HG03064 (cell line): ENCODE measurements around the gene ITGAE.

Experiments
- ATAC-seq: cut with Tn5 transposase; IDR thresholded peaks from one replicate; pipeline ENCODE4 v1.9.1; 2021; ENCODE audit warnings: low read depth; ENCODE audit not compliant: unreplicated experiment

The ITGAE gene

DNA sequence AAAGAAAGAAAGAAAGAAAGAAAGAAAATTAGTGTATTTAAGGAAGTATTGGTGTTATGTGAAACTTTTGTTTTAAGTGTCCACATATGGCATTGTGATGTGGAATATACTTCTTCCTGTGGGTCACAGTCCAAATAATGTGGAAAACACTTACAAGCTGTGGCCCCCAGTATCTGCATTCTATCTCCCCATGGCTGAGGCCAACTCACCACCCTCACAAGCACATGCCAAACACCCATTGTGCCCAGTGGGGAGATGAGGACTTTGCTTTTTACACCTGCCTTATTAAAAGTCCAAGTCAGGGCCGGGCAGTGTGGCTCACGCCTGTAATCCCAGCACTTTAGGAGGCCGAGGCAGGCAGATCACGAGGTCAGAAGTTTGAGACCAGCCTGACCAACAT is 101.0 kb downstream of the ITGAE start:
- ATAC-seq: no peak

DNA sequence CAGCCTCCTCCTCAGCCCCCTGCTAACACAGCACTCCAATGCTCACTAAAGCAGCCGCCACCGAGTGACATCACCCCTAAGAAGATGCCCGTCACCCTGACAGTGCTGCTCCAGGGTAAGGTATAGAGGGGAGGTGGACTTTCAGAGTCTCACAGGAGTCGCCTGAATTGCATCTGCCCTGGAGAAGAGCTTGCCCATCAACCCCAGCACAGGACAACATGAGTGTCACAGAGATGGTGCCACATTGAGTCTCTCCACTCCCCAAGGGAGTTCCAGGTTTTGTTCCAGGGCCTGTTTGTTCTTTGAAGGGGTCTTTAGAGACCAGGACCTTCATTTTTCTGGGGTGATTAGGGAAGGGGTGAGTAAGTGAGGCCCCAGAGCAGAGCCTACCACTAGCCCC is 102.8 kb downstream of the ITGAE start:
- ATAC-seq: no peak

DNA sequence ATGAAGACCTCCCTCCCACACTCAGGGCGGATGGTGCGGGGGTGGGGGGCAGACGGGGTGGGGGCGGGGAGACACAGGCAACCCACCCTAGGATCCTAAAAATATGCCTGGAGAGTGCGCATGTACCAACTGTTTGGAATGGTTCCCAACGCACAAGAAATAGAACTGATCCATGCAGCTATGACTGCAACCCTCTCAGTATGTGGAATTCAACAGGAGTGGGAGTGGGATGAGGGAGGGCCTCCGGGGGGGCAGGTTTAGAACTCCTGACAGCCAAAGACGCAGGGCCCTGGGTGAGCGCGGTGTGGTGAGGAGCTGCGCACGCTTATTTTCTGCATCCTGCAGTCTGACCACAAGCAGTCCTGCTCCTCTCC is 103.9 kb downstream of the ITGAE start:
- ATAC-seq: no peak

DNA sequence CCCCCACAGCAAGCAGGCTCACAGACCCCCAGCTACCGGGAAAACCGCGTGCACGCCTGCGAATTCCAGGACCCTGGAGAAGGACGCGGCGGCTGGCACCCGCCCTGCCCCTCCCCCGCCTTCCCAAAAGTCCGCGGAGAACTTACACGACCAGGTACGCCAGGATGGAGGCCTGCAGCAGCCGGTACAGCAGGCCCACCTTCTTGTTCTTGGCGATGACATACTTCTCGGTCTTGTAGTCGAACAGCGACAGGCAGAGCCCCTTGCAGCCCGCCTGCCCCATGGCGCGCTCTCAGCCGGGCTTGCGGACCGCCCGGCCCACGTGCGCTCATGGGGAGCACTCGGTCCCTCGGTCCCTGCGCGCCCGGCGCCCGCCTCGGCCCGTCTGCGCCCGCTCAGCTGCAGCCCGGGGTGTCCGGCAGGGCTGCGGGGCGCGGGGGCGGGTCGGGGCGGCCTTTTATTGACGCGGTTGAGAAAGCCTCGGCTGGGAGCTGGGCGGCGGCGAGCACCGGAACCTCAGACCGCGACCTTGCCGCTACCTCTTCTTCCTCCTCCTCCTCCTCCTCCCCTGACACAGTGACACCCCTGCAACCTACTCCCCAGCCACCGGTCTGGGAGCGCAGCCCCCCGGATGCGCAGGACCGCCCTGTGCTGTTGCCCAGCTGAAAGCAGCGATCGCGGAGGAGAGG is 105.1 kb downstream of the ITGAE start, which contains the start of gene P2RX5:
TSS of gene P2RX5 (minus strand) at position 433 of the 689 bp plus-strand sequence. CDS start at position 283, 150 bp downstream.
- no peak for ATAC-seq

DNA sequence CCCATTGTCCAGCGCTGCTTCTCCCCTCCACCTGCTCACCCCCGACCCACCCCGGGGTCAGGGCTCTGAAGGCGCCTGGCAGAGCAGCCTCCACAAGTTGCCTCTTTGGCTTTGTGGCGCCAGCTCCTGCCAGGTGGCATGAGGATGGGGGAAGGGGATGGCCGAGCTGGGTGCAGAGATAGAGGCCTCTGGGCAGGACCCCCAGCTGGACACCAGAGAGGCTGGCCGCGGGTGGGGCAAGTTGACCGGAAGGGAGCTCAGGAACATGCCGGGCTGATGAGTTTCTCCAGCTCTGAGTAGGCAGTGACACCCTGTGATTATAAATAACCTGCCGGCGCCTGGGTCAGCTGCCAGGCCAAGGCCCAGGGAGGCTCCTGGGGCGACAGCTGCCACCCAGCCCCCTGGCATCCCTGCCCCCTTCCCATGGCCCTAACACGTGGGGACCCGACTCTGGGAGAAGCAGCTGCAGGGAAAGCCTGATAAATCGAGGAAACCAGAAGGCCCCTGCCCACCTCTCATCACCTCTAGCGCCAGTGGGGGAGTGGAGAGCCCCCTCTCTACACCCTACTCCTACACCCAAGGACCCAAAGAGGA is 105.8 kb downstream of the ITGAE start:
- ATAC-seq: no peak

DNA sequence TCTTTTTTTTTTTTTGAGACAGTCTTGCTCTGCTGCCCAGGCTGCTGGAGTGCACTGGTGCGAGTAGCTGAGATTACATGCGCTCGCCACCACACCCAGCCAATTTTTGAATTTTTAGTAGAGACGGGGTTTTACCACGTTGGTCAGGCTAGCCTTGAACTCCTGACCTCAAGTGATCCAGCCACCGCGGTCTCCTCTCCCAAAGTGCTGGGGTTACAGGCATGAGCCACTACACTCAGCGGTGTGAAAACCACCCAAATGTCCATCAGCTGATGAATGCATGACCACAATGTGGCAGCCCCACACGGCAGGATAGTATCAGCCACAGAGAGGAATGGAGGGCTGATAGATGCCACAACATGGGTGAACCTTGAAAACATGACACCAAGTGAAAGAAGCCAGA is 107.2 kb downstream of the ITGAE start:
- no peak for ATAC-seq

DNA sequence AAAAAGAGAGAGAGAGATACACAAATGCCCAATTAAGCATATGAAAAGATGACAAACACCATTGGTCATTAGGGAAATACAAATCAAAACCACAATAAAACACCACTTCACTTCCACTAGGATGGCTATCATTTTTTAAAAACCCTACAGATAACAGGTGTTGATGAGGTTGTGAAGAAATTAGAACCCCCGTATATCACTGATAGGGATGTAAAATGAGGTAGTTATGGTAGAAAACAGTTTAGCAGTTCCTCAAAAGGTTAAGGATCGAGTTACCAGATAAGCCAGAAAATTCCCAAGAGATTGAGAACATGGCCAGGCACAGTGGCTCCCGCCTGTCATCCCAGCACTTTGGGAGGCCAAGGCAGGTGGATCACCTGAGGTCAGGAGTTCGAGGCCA is 107.8 kb downstream of the ITGAE start:
- ATAC-seq: no peak

DNA sequence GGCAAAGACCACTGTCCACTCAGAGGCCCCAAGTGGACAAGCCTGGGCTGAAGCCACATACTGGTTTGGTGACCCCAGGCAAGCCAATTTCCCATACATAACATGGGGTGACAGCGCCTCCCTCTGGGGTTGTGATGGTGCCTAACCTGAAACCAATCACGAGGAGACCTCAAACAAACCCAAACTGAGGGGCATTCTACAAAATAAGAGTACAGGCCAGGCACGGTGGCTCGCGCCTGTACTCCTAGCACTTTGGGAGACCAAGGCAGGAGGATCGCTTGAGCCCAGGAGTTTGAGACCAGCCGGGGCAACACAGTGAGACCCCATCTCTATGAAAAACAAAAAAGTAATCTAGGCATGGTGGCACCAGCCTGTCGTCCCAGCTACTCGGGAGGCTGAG is 108.6 kb downstream of the ITGAE start:
- ATAC-seq: no peak

DNA sequence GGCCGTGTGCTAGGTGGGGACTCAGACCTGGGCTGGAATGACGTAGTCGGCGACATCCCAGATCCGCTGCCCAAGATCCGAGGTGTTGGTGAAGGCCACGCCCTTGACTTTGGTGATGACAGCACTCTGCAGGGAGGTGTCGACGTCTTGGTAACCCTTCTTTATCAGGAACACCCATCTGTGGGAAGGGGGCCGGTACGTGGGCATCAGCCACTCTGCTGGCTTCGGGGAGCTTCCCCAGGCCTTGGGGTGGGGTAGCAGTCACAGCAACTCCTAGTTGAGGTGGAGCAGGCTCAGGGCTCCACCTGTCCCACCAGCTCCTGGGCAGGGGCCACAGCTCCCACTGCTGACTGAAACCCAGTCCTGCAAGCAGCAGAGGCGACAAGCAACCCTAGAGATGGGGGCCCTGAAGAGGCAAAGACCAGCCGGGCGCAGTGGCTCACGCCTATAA is 109.3 kb downstream of the ITGAE start:
- no peak for ATAC-seq

DNA sequence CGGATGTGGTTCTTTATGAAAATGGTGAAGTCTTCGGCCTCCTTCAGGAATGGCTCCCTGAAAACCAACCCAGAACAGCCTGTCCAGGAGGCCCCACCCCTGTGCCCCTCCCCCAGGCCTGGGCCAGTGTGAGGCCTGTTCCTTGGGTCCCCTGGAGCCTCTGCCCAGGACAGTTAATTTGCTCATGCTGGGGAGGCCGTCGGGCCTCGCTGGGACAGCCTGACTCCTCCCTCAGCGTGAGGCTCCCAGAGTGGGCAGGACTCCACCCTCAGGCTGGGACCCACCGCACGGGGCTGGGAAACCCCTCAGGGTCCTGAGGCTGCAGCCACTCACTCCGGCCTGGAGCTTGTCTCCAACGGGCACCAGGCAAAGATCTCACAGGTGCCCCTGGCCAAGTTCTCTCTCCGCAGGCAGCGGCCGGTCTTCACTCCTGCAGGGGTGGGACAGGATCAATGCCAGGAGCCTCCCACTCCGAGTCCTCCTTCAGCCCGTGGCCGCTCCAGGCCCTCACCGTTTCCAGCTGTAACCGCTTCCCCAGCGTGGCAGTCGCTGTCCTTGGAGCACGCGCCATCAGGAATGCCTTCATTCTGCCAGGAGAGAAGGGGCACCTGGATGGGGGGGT is 110.8 kb downstream of the ITGAE start:
- no peak for ATAC-seq

DNA sequence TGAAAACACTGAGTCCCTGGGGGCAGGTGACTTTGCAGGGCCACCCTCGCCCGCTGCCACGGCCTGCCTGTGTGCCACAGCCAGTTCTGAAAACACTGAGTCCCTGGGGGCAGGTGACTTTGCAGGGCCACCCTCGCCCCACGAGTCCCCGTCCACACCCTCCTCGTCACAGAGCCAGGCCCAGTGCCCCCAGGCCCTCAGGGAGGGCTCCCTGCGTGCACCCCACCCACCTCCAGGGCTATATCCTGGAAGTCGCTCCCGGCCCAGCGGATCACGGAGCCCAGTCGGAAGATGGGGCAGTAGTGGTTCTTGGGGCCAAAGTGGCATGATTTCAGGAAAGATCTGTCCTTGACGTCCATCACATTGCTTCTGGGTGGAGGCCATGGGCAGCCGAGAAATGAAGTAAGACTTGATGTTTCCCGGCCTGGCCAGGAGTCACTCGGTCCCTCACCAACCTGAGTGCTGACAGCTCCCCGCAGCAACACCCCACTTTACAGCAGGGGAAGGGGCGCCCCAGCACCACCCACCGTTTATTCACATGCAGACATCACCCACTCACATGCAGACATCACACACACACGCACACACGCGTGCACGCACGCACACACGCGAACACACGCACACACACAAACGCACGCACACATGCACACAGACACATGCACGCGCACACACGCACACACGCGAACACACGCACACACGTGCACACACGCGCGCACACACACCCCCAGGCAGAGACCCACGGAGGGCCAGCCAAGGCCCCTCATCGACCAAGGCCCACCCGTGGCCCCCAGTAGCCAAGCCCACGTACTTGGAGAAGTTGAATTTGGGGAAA is 111.5 kb downstream of the ITGAE start:
- ATAC-seq: no peak

DNA sequence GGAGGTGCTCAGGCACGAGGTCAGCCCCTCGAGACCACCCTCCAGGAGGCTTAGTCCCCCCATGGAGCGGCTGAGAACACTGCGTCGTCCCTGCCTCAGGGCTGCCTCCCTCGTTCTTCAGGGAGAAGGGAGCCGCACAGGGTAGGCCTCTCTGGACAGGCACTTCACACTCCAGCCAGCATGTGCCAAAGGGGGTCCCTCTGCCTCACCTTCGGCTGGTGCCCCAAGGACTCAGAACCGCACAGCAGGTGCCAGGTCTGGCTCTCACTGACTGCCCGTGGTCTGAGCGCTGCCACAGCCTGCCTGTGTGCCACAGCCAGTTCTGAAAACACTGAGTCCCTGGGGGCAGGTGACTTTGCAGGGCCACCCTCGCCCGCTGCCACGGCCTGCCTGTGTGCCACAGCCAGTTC is 112.1 kb downstream of the ITGAE start:
- ATAC-seq: no peak

DNA sequence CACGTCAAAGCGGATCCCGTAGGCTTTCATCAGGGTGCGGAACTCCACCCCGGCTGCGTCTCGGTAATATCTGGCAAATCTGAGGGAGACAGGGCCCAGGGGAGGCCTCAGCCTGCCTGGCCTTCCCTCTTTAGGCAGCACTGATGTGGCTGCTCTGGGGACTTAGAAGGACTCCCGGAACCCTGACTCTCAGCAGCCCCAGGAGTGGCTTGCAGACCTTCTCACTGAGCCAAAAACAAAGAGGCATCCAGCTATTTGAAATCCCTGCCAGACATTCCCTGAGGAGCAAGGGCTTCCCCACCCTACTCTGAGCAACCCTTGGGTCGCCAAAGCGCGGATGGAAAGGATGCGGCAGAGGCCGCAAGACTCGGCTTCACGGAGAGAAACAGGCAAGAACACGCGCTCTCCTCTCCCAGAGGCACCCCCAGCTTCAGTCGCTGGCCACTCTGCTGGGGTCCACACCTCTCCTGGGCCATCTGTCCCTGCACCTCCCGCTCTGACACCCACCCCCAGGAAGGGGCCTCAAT is 112.9 kb downstream of the ITGAE start:
- no peak for ATAC-seq

DNA sequence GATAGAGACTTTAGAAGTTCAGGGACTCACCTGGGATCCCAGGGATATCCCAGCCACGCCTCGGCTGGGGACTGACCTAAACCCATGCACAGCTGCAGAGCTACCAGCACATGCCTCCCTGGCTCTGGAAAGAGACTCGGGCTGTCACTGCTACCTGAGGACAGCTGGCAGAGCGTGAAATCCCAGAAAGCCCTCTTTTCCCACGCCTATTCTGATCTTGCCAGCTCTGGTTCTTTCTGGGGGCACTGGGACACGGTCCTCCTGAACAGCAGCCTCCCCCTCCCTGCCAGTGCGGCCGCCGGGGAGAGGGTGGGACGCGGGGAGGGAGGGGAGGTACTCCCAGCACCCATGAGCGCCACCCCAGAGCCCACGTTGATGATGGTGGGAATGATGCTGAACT is 115.8 kb downstream of the ITGAE start:
- no peak for ATAC-seq

DNA sequence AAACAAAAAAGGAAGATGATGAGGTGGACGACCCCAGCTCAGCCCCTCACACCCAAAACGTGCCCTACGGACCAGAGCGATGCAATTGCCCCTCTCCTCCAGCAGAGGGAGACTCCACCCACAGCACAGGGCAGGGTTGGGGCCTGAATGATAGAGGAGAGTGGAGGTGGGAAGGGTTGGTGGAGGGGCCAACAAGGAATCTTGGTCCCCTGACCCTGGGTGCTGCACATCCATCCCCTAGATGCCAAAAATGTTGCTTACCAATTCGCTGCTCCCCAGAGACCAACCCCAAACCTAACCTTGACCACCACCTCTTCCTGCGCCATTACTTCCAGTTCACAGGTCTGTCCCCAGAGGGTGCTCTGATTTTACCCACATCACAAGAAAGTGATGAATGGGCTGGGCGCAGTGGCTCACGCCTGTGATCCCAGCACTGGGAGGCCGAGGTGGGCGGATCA is 117.9 kb downstream of the ITGAE start:
- no peak for ATAC-seq

DNA sequence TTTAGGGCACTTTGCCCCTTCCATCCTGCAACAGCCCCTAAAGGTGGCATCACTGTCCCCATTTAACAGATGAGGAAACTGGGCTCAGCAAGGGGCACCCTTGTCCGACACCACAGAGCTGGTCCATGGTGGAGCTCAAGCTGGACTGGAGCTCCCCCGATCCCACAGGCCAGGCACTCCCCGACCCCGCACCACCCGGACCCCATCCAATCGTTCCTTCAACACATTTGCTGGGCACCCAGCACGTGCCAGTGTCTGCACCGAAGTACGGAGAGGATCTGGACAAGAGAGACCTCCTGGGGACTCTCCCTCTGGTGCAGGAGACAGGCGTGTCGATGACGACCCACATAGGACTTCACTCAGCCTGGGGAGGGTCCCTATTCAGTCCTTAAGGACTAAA is 119.0 kb downstream of the ITGAE start:
- ATAC-seq: no peak

DNA sequence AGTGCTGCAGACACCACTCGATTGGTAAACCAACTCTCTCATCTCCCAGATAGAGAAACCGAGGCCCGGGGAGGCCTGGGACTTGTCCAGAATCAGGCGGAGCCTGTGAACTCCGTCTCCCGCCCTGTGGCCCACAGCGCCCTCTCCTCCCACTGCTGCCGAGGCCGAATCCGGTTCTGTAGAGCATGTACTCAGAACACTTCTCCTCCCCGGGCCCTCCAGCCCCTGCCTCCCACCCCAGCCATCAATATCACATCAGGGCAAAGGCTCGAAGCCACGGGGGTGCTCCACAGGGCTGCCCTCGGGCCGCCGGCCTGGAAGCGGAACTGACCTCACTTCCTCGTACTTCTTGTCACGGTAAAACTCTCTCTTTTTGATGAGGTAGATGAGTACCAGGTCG is 119.4 kb downstream of the ITGAE start:
- no peak for ATAC-seq

DNA sequence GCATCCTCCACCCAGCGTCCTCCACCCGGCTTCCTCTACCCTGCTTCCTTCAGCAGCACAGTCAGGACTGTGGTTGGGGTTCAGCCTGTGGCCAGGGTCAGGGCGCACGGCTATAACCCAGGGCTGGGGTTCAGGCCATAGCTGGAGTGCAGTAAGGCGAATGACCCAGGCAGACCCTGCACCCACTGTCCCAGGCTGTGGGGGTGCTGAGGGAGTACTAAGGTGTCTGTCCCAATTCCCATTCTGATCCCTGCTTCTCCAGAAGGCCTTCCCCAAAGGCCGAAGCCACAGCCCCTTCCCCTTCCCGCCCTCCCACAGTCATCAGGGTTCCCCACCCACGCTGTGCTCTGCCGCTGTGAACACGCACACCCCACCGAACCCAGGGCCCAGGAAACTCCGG is 119.9 kb downstream of the ITGAE start:
- no peak for ATAC-seq

DNA sequence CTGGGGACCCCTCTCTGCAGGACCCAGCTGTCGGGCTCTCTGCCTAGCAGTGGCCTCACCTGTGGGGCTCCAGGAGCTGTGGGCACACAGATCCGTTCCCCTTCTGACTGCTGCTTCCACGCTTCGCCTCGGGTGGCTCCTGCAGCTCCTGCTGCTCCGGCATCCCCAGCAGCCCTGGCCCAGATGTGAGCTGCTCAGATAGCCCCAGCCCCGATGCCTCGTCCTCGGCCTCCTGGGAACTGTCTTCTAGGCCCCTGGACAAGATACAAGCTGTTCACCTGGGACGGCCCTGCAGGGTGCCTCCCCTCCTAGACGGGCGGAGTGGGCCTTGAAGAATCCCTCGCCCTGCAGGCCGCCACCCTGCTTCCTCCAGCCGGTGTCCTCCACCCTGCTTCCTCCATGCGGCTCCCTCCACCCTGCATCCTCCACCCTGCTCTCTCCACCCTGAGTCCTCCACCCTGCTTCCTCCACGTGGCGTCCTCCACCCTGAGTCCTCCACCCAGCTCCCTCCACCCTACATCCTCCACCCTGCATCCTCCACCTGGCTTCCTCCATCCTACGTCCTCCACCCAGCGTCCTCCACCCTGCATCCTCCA is 121.4 kb downstream of the ITGAE start:
- no peak for ATAC-seq

DNA sequence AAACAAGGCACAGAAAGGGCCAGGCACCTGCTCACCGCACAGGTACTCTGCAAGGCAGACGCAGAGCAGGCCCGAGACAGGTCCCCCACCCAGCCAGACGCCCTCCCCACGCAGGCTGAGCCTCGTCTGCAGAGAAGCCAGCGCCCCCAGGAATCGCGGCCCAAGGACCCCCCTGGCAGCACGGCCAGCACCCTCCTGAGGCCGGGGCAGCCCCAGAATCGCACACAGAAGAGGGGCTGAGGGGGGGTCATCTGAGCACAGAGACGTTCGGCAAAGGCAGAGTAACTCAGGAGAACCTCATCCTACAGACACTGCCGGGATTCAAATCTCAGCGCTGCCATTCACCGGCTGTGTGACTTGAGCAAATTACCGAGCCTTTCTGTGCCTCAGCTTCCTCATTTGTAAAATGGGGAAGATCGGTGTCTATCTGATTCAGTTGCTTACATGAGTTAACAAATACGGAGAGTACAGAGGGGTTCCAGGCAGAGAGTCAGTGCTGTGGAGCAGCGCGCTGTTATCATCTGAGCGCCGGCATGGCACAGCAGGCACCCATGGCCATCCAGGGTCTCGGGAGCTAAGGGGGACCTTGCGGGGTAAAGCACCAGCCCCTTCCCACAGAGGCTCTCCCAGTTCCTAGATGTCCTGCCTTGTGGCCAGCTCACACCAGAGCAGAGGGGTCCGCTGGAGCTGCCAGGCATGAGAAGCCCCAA is 122.0 kb downstream of the ITGAE start:
- no peak for ATAC-seq
